Ovary (tissue), 3 donors: ENCODE measurements around the gene KLHL4.

ENCODE experiments used
- CTCF ChIP-seq, 3 donors: fragments of 450-650 bp in 2 of 3; fragments of 200-600 bp in 1 of 3; IDR thresholded peaks; one replicate each; pipeline versions ENCODE4 v1.5.1 to v1.8.0; 2016 to 2022; ENCODE audit warnings: antibody characterized with exemption in 3 of 3, mild to moderate bottlenecking in 1 of 3
- EP300 ChIP-seq: sonication (generic); formaldehyde crosslinking; IDR thresholded peaks from one replicate; pipeline ENCODE4 v1.6.1; 2017; ENCODE audit warnings: antibody characterized with exemption
- POLR2A ChIP-seq: fragments of 450-650 bp; IDR thresholded peaks from one replicate; pipeline ENCODE4 v1.6.1; 2017; ENCODE audit warnings: antibody characterized with exemption, mild to moderate bottlenecking, moderate library complexity
- donor health status: DM: no; HTN: no; CAD: no.

GRCh38 chrX:87621697-87622096 is 104.1 kb downstream of the KLHL4 start:
- TF ChIP-seq POLR2A (no peak), CTCF (IDR thresholded peaks at IDR 0.05) (no peak), EP300 (no peak)
